Keratinocyte (primary cell): ENCODE results near the gene SLC22A31. TPM values are rescaled to one million over a fixed set of nuclear protein-coding genes. Genes with fewer than 3 reads are reported as not detected.

Source experiments
- DNase-seq: peaks from one replicate; pipeline ENCODE4 v3.0.0-alpha.2; 2011; ENCODE audit warnings: low read depth, missing footprints, low spot score
- FAIRE-seq: peaks from 2 replicates; lab custom pipeline; 2011; peaks lifted over from hg19 to GRCh38; lab: Jason Lieb, UNC
- H2AFZ ChIP-seq: 2 replicates; pipeline ENCODE4 v1.6.0; 2012; ENCODE audit warnings: low read length, control low read depth, inconsistent platforms; ENCODE audit not compliant: control insufficient read depth
- H3K27ac ChIP-seq: 2 replicates; pipeline ENCODE4 v1.5.1; 2011; ENCODE audit warnings: low read length; ENCODE audit not compliant: control insufficient read depth, insufficient read depth
- H3K27me3 ChIP-seq: 3 replicates; pipeline ENCODE4 v1.6.0; 2011; ENCODE audit warnings: low read length; ENCODE audit not compliant: control insufficient read depth, insufficient read depth; ENCODE audit errors: extremely low read depth
- H3K36me3 ChIP-seq, 2 experiments: 2 replicates in 1 of 2; 3 replicates in 1 of 2; pipeline ENCODE4 v1.5.1; 2011; ENCODE audit warnings: low read length in 2 of 2, mild to moderate bottlenecking in 1 of 2; ENCODE audit not compliant: control insufficient read depth in 2 of 2, insufficient read depth in 2 of 2; ENCODE audit errors: extremely low read depth in 1 of 2
- H3K4me1 ChIP-seq: 3 replicates; pipeline ENCODE4 v1.5.1; 2011; ENCODE audit warnings: low read length; ENCODE audit not compliant: control insufficient read depth, insufficient read depth; ENCODE audit errors: extremely low read depth
- H3K4me2 ChIP-seq: 3 replicates; pipeline ENCODE4 v1.6.0; 2011; ENCODE audit warnings: low read depth, low read length; ENCODE audit not compliant: control insufficient read depth, insufficient read depth; ENCODE audit errors: extremely low read depth
- H3K4me3 ChIP-seq, 3 experiments: fragments of 200-600 bp in 1 of 3; sonication (generic) in 1 of 3; 2 replicates in 2 of 3; 3 replicates in 1 of 3; pipeline ENCODE4 v1.5.1; 2011 to 2016; ENCODE audit warnings: low read length in 3 of 3, mild to moderate bottlenecking in 3 of 3, control low read depth in 2 of 3, inconsistent platforms in 1 of 3, low read depth in 1 of 3, mixed read lengths in 1 of 3, mixed run types in 1 of 3, moderate library complexity in 1 of 3; ENCODE audit not compliant: control insufficient read depth in 2 of 3, insufficient read depth in 2 of 3; ENCODE audit errors: extremely low read depth in 1 of 3
- H3K79me2 ChIP-seq: 2 replicates; pipeline ENCODE4 v1.6.0; 2012; ENCODE audit warnings: low read length; ENCODE audit not compliant: control insufficient read depth, insufficient read depth
- H3K9ac ChIP-seq: 3 replicates; pipeline ENCODE4 v1.6.0; 2011; ENCODE audit warnings: low read length; ENCODE audit not compliant: control insufficient read depth, insufficient read depth; ENCODE audit errors: extremely low read depth
- H3K9me1 ChIP-seq: 3 replicates; pipeline ENCODE4 v1.6.0; 2011; ENCODE audit warnings: low read length; ENCODE audit not compliant: control insufficient read depth, insufficient read depth; ENCODE audit errors: extremely low read depth
- H3K9me3 ChIP-seq: 2 replicates; pipeline ENCODE4 v1.5.1; 2012; ENCODE audit warnings: low read depth, low read length; ENCODE audit not compliant: control insufficient read depth
- H4K20me1 ChIP-seq: 3 replicates; pipeline ENCODE4 v1.6.0; 2011; ENCODE audit warnings: low read length; ENCODE audit not compliant: control insufficient read depth, insufficient read depth; ENCODE audit errors: extremely low read depth
- EZH2 ChIP-seq: IDR thresholded peaks from one replicate; pipeline ENCODE4 v1.6.1; 2012; ENCODE audit warnings: inconsistent platforms, mild to moderate bottlenecking, low read length, moderate library complexity
- dilution Hi-C: fragments of 300-500 bp; cut with MboI; formaldehyde crosslinking; loops from one replicate; pipeline ENCODE4 v1.7.0; 2020; ENCODE audit warnings: low sequenced_read_pairs; ENCODE audit not compliant: extremely low pct_ligation_motif_present
- polyA plus RNA-seq, 5 experiments: library from polyadenylated mRNA; depleted of rRNA in 3 of 5; stranded (reverse) in 3 of 5; stranded (forward) in 1 of 5; unstranded in 1 of 5; fragments of >200 nt; gene quantifications; 1 replicate in 1 of 5; 2 replicates in 3 of 5; 3 replicates in 1 of 5; pipeline versions ENCODE4 v1.2.1 to v1.2.3, GENCODE V29; 2011 to 2012; ENCODE audit warnings: missing spikeins in 2 of 5, low read depth in 1 of 5, low replicate concordance in 1 of 5
- TF ChIP-seq, protein P1 (sequence below), 3 experiments: IDR thresholded peaks in 1 of 3; conservative IDR thresholded peaks in 1 of 3; optimal IDR thresholded peaks in 1 of 3; 2 replicates in 2 of 3; 3 replicates in 1 of 3; pipeline versions ENCODE3 to v1.5.1; 2011; ENCODE audit warnings: low read length in 3 of 3, mild to moderate bottlenecking in 3 of 3, moderate library complexity in 2 of 3, control low read depth in 1 of 3, inconsistent platforms in 1 of 3; ENCODE audit not compliant: insufficient read depth in 2 of 3; ENCODE audit errors: extremely low read depth in 1 of 3

The SLC22A31 gene
- polyA plus RNA-seq, 1 donor (not counting 4 experiments of a cell fraction or from before 2014, with no cell fraction given): not detected

DNA sequence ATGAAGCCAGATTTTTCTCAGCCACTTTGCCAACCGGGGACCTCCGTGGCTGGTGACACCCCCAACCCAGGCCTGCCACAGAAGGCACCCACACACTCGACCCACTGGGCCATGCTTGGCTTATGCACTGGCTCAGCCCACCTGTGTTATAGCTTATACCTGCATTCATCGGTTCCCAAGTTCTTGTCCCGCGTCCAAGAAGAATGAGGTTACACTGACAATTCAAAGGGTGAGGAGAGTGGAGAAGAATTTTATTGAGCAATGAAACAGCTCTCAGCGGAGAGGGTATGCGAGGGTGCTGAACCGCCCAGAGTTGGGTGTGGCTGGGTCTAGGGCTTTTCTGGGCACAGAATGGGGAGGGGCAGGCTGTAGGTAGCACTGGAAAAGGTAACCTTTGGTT is 51.0 kb downstream of the SLC22A31 start:
- Histone ChIP-seq H3K9me3 (peaks cover 6% of the 10 kb centered on the region), H3K79me2 (no peaks in the 10 kb centered on the region), H3K4me2 (no peak overlapping the region), H3K4me3 (no peak overlapping the region), H4K20me1 (no peaks in the 10 kb centered on the region), H3K27ac (no peak overlapping the region), H3K36me3 (peaks cover 3 to 5% of the 10 kb centered on the region in 2 experiments), H3K9me1 (no peaks in the 10 kb centered on the region), H2AFZ (no peak overlapping the region), H3K27me3 (peaks cover 3% of the 10 kb centered on the region), H3K4me1 (peaks cover 14% of the 10 kb centered on the region), H3K9ac (no peak overlapping the region)
- TF ChIP-seq, protein P1, sequence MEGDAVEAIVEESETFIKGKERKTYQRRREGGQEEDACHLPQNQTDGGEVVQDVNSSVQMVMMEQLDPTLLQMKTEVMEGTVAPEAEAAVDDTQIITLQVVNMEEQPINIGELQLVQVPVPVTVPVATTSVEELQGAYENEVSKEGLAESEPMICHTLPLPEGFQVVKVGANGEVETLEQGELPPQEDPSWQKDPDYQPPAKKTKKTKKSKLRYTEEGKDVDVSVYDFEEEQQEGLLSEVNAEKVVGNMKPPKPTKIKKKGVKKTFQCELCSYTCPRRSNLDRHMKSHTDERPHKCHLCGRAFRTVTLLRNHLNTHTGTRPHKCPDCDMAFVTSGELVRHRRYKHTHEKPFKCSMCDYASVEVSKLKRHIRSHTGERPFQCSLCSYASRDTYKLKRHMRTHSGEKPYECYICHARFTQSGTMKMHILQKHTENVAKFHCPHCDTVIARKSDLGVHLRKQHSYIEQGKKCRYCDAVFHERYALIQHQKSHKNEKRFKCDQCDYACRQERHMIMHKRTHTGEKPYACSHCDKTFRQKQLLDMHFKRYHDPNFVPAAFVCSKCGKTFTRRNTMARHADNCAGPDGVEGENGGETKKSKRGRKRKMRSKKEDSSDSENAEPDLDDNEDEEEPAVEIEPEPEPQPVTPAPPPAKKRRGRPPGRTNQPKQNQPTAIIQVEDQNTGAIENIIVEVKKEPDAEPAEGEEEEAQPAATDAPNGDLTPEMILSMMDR (optimal IDR thresholded peaks at IDR 0.05 in 1 of 3, IDR thresholded peaks at IDR 0.05 in 1 of 3, conservative IDR thresholded peaks at IDR 0.05 in 1 of 3; ENCODE audit: extremely low read depth in 1 of 3, insufficient read depth in 2 of 3, low read length in 3 of 3): no peak
- no peak for TF ChIP-seq EZH2
- dilution Hi-C loops: no loop called here
- DNase-seq (no peak), FAIRE-seq (no peak)

DNA sequence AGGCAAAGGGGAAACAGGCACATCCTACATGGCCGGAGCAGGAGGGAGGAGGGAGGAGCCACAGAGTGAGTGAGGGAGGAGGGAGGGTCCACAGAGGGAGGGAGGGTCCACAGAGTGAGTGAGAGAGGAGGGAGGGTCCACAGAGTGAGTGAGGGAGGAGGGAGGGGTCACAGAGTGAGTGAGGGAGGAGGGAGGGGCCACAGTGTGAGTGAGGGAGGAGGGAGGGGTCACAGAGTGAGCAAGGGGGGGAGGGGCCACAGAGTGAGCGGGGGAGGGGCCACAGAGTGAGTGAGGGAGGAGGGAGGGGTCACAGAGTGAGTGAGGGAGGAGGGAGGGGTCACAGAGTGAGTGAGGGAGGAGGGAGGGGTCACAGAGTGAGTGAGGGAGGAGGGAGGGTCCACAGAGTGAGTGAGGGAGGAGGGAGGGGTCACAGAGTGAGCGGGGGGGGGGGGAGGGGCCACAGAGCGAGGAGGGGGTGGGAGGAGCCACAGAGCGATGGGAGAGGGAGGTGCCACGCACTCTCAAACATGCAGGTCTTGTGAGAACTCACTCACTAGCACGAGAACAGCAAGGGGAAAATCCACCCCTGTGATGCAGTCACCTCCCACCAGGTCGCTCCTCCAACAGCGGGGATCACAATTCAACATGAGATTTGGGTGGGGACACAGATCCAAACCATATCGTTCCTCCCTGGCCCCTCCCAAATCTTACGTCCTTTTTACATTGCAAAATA is 53.1 kb downstream of the SLC22A31 start:
- H3K4me3 ChIP-seq: no peak overlapping the region
- FAIRE-seq (no peak), DNase-seq (no peak)
- dilution Hi-C loops: no loop called here
- H3K9me1 ChIP-seq: no peaks in the 10 kb centered on the region
- H3K4me1 ChIP-seq: peaks cover 14% of the 10 kb centered on the region
- peaks cover 6% of the 10 kb centered on the region for H3K9me3 ChIP-seq
- no peaks in the 10 kb centered on the region for H4K20me1 ChIP-seq
- peaks cover 3 to 5% of the 10 kb centered on the region in 2 experiments for H3K36me3 ChIP-seq
- TF ChIP-seq EZH2: no peak
- TF ChIP-seq, protein P1 (optimal IDR thresholded peaks at IDR 0.05 in 1 of 3, IDR thresholded peaks at IDR 0.05 in 1 of 3, conservative IDR thresholded peaks at IDR 0.05 in 1 of 3; ENCODE audit: extremely low read depth in 1 of 3, insufficient read depth in 2 of 3, low read length in 3 of 3): no peak
- H3K9ac ChIP-seq: no peak overlapping the region
- no peak overlapping the region for H3K27ac ChIP-seq
- no peaks in the 10 kb centered on the region for H3K79me2 ChIP-seq
- H3K4me2 ChIP-seq: no peak overlapping the region
- H3K27me3 ChIP-seq: no peaks in the 10 kb centered on the region
- no peak overlapping the region for H2AFZ ChIP-seq
